ENCODE data around the gene NDUFS6. TPM values are rescaled to one million over a fixed set of nuclear protein-coding genes. Genes with fewer than 3 reads are reported as not detected.

Gene NDUFS6
- total and polyA plus RNA-seq, 2 of the 4 experiments (the other 2 are of a cell fraction): 10.4 to 69.0 TPM

- Histone ChIP-seq H4K20me1 (ENCODE audit: insufficient read depth, low read length) (no peaks in the 10 kb centered on the region), H3K9me1 (ENCODE audit: insufficient read depth, low read length) (no peaks in the 10 kb centered on the region), H2AFZ (replicated peaks; ENCODE audit: low read length, poor library complexity) (peak overlapping the region; percentile 28), H3K4me3 (ENCODE audit: insufficient read depth, low read depth, low read length) (no peak overlapping the region), H3K27me3 (ENCODE audit: control insufficient read depth, insufficient read depth, low read length) (peaks cover 7% of the 10 kb centered on the region), H3K4me2 (ENCODE audit: low read depth, low read length) (no peak overlapping the region), H2AK9ac (replicated peaks; ENCODE audit: low read depth, low read length, poor library complexity) (no peak overlapping the region), H4K91ac (ENCODE audit: insufficient read depth, low read depth, low read length) (no peak overlapping the region), H3K18ac (ENCODE audit: low read depth, low read length) (no peak overlapping the region), H4K8ac (ENCODE audit: low read depth in 2 of 2, low read length in 2 of 2) (no peak overlapping the region), H4K5ac (ENCODE audit: low read depth, low read length) (no peak overlapping the region), H3K27ac (ENCODE audit: insufficient read depth, low read length) (no peak overlapping the region), H3K23ac (ENCODE audit: low read depth, low read length) (no peak overlapping the region), H2BK120ac (ENCODE audit: low read depth, low read length) (no peak overlapping the region), H3K79me1 (ENCODE audit: low read depth in 1 of 2, low read length in 2 of 2) (no peaks in the 10 kb centered on the region), H3K4ac (ENCODE audit: low read depth, low read length) (no peak overlapping the region), H3K9me3 (ENCODE audit: control insufficient read depth, insufficient read depth, low read length) (no peaks in the 10 kb centered on the region), H3K36me3 (ENCODE audit: control insufficient read depth, insufficient read depth, low read length) (no peaks in the 10 kb centered on the region), H3K9ac (ENCODE audit: low read depth, low read length) (no peak overlapping the region), H2BK20ac (ENCODE audit: low read depth, low read length) (no peak overlapping the region), H3K4me1 (ENCODE audit: control insufficient read depth, insufficient read depth, low read length) (peaks cover 3% of the 10 kb centered on the region; the same call in 1 of the 2 replicates), H2BK15ac (ENCODE audit: low read depth, low read length) (no peak overlapping the region), H3K56ac (ENCODE audit: extremely low read depth, insufficient read depth, low read length) (no peak overlapping the region), H2AK5ac (ENCODE audit: low read depth, low read length) (no peak overlapping the region), H3K14ac (replicated peaks; ENCODE audit: low read depth, low read length) (no peak overlapping the region), H2BK5ac (ENCODE audit: low read depth, low read length, poor library complexity, severe bottlenecking) (no peak overlapping the region)
- ChIA-PET POLR2A (ENCODE audit: unreplicated experiment) (no interaction called here), CTCF (interaction anchor here (1.2 kb wide), 1 partner anchor 20 kb away, joined by 3 read pairs; no protein-coding TSS in a partner anchor)
- ATAC-seq (ENCODE audit: low read depth) (no peak), DNase-seq (no peak)
- dilution Hi-C loops (cut with HindIII; ENCODE audit: low sequenced_read_pairs, unreplicated experiment) (no loop called here), in situ Hi-C loops (cut with MboI; ENCODE audit: low sequenced_read_pairs) (no loop called here), intact Hi-C loops (cut with micrococcal nuclease) (no loop called here)
- 85% methylated on average over 6 of the region's 30 CpGs; no CpG with 5 or more reads in 1 of the 2 experiments for WGBS, 2 experiments (ENCODE audit: extremely low coverage in 2 of 2, insufficient read length in 1 of 2)
- no peak for TF ChIP-seq SMC3 (IDR thresholded peaks at IDR 0.05; ENCODE audit: low read depth, low read length)
- TF ChIP-seq CEBPB (IDR thresholded peaks at IDR 0.05; ENCODE audit: low read depth, low read length): no peak
- no TSS peak for BruUV-seq (replicated peaks)
Observed at GRCh38 chr5:1769752-1770442, 31.3 kb upstream of the NDUFS6 start.

Measured in IMR-90 (cell line).